Stimulated activated CD8-positive, alpha-beta memory T cell treated with anti-CD3 and anti-CD28 coated beads, Interleukin-4, amount 100 ng/mL, for 1 hour (primary cell): Measurements from ENCODE around the gene OR2B6.

ENCODE experiments used
- DNase-seq, 2 donors: peaks; one replicate each; pipeline ENCODE4 v3.0.0-alpha.2; 2020; ENCODE audit warnings: low read depth in 2 of 2, low spot score in 1 of 2

OR2B6 gene

DNA sequence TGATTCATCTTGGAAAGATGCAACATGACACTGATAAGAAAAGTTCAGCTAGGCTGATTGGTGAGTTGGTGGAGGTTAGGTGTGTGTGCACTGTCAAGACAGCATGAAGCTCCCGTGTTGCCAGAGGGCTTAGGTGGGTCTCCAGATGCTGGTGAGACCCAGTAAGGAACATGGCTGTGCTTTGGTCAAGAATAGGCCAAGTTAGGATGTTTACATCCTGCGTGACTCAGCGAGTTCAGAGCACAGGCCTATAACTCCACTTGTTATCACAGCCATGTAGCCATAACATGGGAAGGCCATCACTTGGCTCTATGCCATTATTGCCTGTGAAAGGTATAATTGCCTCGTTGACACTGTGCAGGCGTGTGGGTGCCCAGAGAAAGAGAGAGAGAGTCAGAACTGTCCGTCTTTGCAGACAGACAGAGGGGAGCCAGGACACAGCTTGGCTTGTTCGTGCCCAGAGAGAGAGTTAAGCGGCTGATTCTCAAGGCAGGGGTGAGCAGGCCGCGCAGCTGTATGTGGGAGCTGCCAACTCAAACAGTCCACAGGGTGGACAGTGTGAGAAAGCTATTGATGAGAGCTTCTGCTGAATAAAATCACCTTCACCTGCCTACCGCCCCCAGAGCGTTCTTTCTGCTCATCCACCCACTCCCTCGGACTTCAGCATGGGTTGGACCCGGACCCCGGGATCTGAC lies 43.5 kb downstream of the OR2B6 start:
- no peak for DNase-seq

GRCh38 chr6:28001351-28001750 lies 44.3 kb downstream of the OR2B6 start:
- no peak for DNase-seq

DNA sequence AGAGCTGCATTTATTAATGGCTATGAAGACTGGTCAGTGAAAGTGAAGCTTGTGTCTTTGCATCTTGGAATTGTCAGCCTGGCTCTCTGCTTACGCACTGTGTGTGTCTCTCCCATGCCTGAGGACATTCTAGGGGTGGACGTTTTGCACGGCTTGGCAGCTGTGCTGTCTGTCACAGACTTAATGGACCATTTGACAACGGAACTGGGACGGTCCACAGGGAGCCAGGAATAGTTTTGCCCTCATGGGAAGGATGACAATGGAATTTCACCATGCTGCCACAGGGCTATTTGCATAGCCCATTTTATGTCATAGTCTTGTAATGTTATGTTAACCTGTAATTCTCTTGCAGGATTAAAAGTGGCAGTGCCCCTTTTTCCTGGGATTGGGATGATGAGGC lies 44.7 kb downstream of the OR2B6 start:
- no peak for DNase-seq

DNA sequence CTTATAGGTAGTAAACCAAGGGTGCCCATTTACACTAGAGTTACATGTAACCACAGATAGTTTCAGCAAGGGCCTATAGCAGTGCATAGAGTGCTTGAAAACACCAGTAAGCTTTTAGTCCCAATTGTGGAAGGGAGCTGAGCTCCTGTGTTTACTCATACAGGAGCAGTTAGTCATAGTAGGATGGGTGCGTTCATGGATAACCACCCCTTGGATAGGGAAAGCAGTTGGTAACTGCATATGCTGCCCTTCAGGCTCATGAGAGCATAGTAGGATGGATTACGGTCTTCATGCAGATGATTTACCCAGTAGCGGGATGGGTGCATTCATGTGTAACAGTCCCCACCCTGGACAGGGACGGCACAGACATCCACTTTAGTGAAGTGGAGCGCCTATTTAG lies 45.1 kb downstream of the OR2B6 start:
- DNase-seq, result no peak

- DNase-seq, result no peak
These were observed 46.0 kb downstream of the OR2B6 start for GRCh38 chr6:28003059-28003458.

DNA sequence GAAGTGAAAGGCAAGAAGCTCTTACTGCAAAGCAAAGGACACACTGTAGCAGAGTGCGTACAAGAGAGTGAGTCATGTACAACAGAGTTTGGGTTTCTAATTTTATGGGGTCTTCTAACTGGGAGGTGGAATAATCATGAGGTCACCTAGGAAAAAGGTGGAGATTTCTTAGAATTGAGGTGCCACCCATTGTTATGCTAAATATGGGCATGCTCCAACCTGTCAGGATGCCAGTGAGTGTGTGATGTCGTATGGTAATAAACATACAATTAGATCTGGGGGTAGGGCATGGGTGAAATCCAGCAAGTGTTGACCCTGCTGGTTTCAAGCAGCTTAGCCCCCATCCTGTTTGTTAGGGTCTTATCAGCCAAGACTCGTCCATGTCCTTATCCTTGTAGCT lies 46.6 kb downstream of the OR2B6 start:
- DNase-seq, result no peak

DNA sequence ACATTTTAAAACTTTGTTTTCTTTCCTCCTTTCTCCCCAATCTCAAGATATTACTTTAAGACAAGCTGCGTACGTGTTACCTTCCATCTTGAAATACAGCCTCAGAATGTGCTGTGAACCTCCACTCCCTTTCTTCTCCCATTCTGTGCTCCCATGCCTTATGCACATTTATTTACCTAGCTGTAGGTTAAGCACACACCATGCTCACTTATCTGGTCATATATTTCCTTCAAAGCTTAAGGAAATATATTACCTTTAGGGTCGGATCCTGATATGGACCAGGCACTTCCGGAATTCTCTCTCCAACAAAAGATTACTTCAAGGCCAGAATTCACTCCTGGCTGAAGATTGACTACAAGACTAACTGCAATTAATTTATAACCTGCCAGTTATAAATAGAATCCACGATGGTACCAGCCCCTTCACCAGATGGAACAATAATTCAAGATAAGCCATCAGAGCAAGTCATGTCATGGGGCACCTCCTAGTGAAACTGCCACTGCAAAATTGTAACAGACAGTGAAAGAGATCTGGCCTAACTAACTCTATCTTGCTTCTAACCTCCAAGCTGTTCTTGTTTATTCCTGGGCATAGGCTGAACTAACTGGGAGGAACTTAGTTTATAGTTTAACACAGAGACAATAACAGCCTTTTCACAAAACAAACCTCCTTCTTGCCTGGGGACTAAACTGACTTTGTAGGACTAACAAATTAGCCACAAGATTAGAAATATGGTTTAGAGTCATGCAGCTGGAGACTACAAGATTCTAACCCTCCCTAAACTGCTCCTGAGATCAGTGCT lies 47.5 kb downstream of the OR2B6 start:
- no peak for DNase-seq

GRCh38 chr6:28005152-28005890 lies 48.3 kb downstream of the OR2B6 start:
- DNase-seq, result no peak

DNA sequence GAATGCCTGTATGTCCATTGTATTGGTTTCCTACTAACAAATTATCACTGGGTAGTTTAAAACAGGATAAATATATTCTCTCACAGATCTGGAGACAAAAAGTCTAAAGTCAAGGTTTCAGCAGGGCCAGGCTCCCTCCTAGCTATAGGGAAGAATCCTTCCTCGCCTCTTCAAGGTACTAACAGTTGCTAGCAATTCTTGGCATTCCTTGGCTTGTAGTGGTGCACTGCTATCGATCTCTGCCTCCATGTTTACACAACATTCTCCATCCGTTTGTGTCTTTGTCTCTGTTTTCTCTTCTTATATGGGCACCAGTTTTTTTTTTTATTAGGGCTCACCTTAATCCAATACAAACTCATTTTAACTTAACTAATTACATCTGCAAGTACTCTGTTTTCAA lies 48.9 kb downstream of the OR2B6 start:
- DNase-seq, result no peak
